ENCODE data around the gene MMP25. TPM values are rescaled to one million over a fixed set of nuclear protein-coding genes. Genes with fewer than 3 reads are reported as not detected.

Gene MMP25
- total and polyA plus RNA-seq, 2 donors from 2014 or later = 0.65 to 1.7 TPM

- intact Hi-C loops (cut with DNase I) = loop anchor here (10.0 kb wide), 1 partner anchor 55 kb away; the partner anchor contains the start of gene ZNF205
- TF ChIP-seq CTCF (IDR thresholded peaks at IDR 0.05; ENCODE audit: borderline replicate concordance, extremely low read depth, insufficient read depth) = no peak
- Histone ChIP-seq H3K9me3 (ENCODE audit: control insufficient read depth in 2 of 3, insufficient read depth in 1 of 3, low read length in 3 of 3) (no peaks in the 10 kb centered on the region), H3K4me3 (ENCODE audit: low read length in 3 of 3) (peak overlapping the region; percentile 24 to 65 (median 45)), H3K27ac (ENCODE audit: low read depth in 2 of 2, low read length in 2 of 2) (peak overlapping the region; percentile 77 to 84), H3K27me3 (ENCODE audit: control insufficient read depth, insufficient read depth, low read length) (no peaks in the 10 kb centered on the region), H3K4me1 (ENCODE audit: control insufficient read depth in 2 of 3, insufficient read depth in 2 of 3, low read depth in 1 of 3, low read length in 3 of 3) (peaks cover 0 to 11% (median 7%) of the 10 kb centered on the region in 3 donors), H3K36me3 (ENCODE audit: control insufficient read depth in 2 of 3, insufficient read depth in 3 of 3, low read length in 3 of 3) (no peaks in the 10 kb centered on the region), H3K9ac (ENCODE audit: low read length in 3 of 3) (peak overlapping the region in 2 of 3 donors; percentile 21 to 83)
- no peak for FAIRE-seq
- DNase-seq = no peak
Observed at GRCh38 chr16:3059723-3060242, 13.4 kb downstream of the MMP25 start.

- intact Hi-C loops (cut with DNase I) = loop anchor here (10.0 kb wide), 1 partner anchor 54 kb away; the partner anchor contains the start of gene ZNF205
- Histone ChIP-seq H3K4me3 (ENCODE audit: low read length in 3 of 3) (no peak overlapping the region), H3K36me3 (ENCODE audit: control insufficient read depth in 2 of 3, insufficient read depth in 3 of 3, low read length in 3 of 3) (no peaks in the 10 kb centered on the region), H3K9ac (ENCODE audit: low read length in 3 of 3) (peak overlapping the region in 1 of 3 donors; percentile 83), H3K27ac (ENCODE audit: low read depth in 2 of 2, low read length in 2 of 2) (peak overlapping the region; percentile 77 to 84), H3K27me3 (ENCODE audit: control insufficient read depth, insufficient read depth, low read length) (no peaks in the 10 kb centered on the region), H3K9me3 (ENCODE audit: control insufficient read depth in 2 of 3, insufficient read depth in 1 of 3, low read length in 3 of 3) (no peaks in the 10 kb centered on the region), H3K4me1 (ENCODE audit: control insufficient read depth in 2 of 3, insufficient read depth in 2 of 3, low read depth in 1 of 3, low read length in 3 of 3) (peaks cover 0 to 16% (median 12%) of the 10 kb centered on the region in 3 donors)
- FAIRE-seq = no peak
- TF ChIP-seq CTCF (IDR thresholded peaks at IDR 0.05; ENCODE audit: borderline replicate concordance, extremely low read depth, insufficient read depth) = no peak
- peak in 1 of 5 donors; percentile 53 for DNase-seq
Observed at GRCh38 chr16:3060339-3061127, 14.2 kb downstream of the MMP25 start.

GRCh38 chr16:3062553-3062952, 16.2 kb downstream of the MMP25 start:
- Histone ChIP-seq H3K9ac (ENCODE audit: low read length in 3 of 3) (no peak overlapping the region), H3K27me3 (ENCODE audit: control insufficient read depth, insufficient read depth, low read length) (no peaks in the 10 kb centered on the region), H3K27ac (ENCODE audit: low read depth in 2 of 2, low read length in 2 of 2) (no peak overlapping the region), H3K4me3 (ENCODE audit: low read length in 3 of 3) (no peak overlapping the region), H3K9me3 (ENCODE audit: control insufficient read depth in 2 of 3, insufficient read depth in 1 of 3, low read length in 3 of 3) (no peaks in the 10 kb centered on the region), H3K4me1 (ENCODE audit: control insufficient read depth in 2 of 3, insufficient read depth in 2 of 3, low read depth in 1 of 3, low read length in 3 of 3) (peaks cover 0 to 25% (median 12%) of the 10 kb centered on the region in 3 donors), H3K36me3 (ENCODE audit: control insufficient read depth in 2 of 3, insufficient read depth in 3 of 3, low read length in 3 of 3) (no peaks in the 10 kb centered on the region)
- FAIRE-seq (no peak), DNase-seq (no peak)
- no peak for TF ChIP-seq CTCF (IDR thresholded peaks at IDR 0.05; ENCODE audit: borderline replicate concordance, extremely low read depth, insufficient read depth)
- intact Hi-C loops (cut with DNase I) = loop anchor here (10.0 kb wide), 1 partner anchor 52 kb away; the partner anchor contains the start of gene ZNF205
